ENCODE data around the gene ESCO1. TPM values are rescaled to one million over a fixed set of nuclear protein-coding genes. Genes with fewer than 3 reads are reported as not detected.

The ESCO1 gene
- total RNA-seq, 2 experiments from 2014 or later, result 18.5 to 20.1 TPM

GRCh38 chr18:21534327-21534726 lies 66.2 kb downstream of the ESCO1 start:
- DNase-seq, result no peak
- H3K36me3 Mint-ChIP-seq, result peaks cover 21% of the 10 kb centered on the region
- H3K9me3 Mint-ChIP-seq, result no peaks in the 10 kb centered on the region
- no peak overlapping the region for H3K27ac Mint-ChIP-seq
- peaks cover 2% of the 10 kb centered on the region for H3K4me1 Mint-ChIP-seq
- H3K4me3 Mint-ChIP-seq, result no peak overlapping the region
- H3K27me3 Mint-ChIP-seq, result no peaks in the 10 kb centered on the region

- Mint-ChIP-seq H3K4me3 (no peak overlapping the region), H3K9me3 (no peaks in the 10 kb centered on the region), H3K4me1 (peaks cover 6% of the 10 kb centered on the region), H3K36me3 (peaks cover 13% of the 10 kb centered on the region), H3K27ac (no peak overlapping the region), H3K27me3 (no peaks in the 10 kb centered on the region)
- DNase-seq, result no peak
Measured at GRCh38 chr18:21526463-21526862, 74.0 kb downstream of the ESCO1 start.

GRCh38 chr18:21525916-21526315 lies 74.6 kb downstream of the ESCO1 start:
- no peak overlapping the region for H3K27ac Mint-ChIP-seq
- no peak for DNase-seq
- no peaks in the 10 kb centered on the region for H3K9me3 Mint-ChIP-seq
- H3K4me1 Mint-ChIP-seq, result peaks cover 6% of the 10 kb centered on the region
- H3K27me3 Mint-ChIP-seq, result no peaks in the 10 kb centered on the region
- H3K4me3 Mint-ChIP-seq, result no peak overlapping the region
- H3K36me3 Mint-ChIP-seq, result peaks cover 15% of the 10 kb centered on the region

- no peak for DNase-seq
- Mint-ChIP-seq H3K27ac (no peak overlapping the region), H3K4me1 (peaks cover 4% of the 10 kb centered on the region), H3K36me3 (peaks cover 14% of the 10 kb centered on the region), H3K9me3 (no peaks in the 10 kb centered on the region), H3K27me3 (no peaks in the 10 kb centered on the region), H3K4me3 (no peak overlapping the region)
Measured at GRCh38 chr18:21522530-21522929, 78.0 kb downstream of the ESCO1 start.

- Mint-ChIP-seq H3K27ac (no peak overlapping the region), H3K4me1 (no peaks in the 10 kb centered on the region), H3K36me3 (peaks cover 28% of the 10 kb centered on the region), H3K9me3 (peaks cover 5% of the 10 kb centered on the region), H3K4me3 (no peak overlapping the region), H3K27me3 (no peaks in the 10 kb centered on the region)
- no peak for DNase-seq
Measured at GRCh38 chr18:21513741-21514140, 86.8 kb downstream of the ESCO1 start.

- Mint-ChIP-seq H3K36me3 (peaks cover 28% of the 10 kb centered on the region), H3K4me3 (no peak overlapping the region), H3K27ac (no peak overlapping the region), H3K9me3 (peaks cover 5% of the 10 kb centered on the region), H3K4me1 (no peaks in the 10 kb centered on the region), H3K27me3 (no peaks in the 10 kb centered on the region)
- no peak for DNase-seq
Measured at GRCh38 chr18:21513292-21513691, 87.2 kb downstream of the ESCO1 start.

- DNase-seq, result no peak
- H3K27me3 Mint-ChIP-seq, result no peaks in the 10 kb centered on the region
- H3K9me3 Mint-ChIP-seq, result peaks cover 5% of the 10 kb centered on the region
- peaks cover 21% of the 10 kb centered on the region for H3K36me3 Mint-ChIP-seq
- H3K4me1 Mint-ChIP-seq, result no peaks in the 10 kb centered on the region
- H3K4me3 Mint-ChIP-seq, result no peak overlapping the region
- H3K27ac Mint-ChIP-seq, result no peak overlapping the region
Measured at GRCh38 chr18:21509062-21509461, 91.4 kb downstream of the ESCO1 start.

GRCh38 chr18:21507913-21508701 lies 92.4 kb downstream of the ESCO1 start:
- Mint-ChIP-seq H3K27ac (no peak overlapping the region), H3K36me3 (peaks cover 13% of the 10 kb centered on the region), H3K9me3 (peaks cover 5% of the 10 kb centered on the region), H3K27me3 (no peaks in the 10 kb centered on the region), H3K4me3 (no peak overlapping the region), H3K4me1 (no peaks in the 10 kb centered on the region)
- no peak for DNase-seq

- Mint-ChIP-seq H3K36me3 (no peaks in the 10 kb centered on the region), H3K9me3 (no peaks in the 10 kb centered on the region), H3K27ac (no peak overlapping the region), H3K27me3 (no peaks in the 10 kb centered on the region), H3K4me1 (no peaks in the 10 kb centered on the region), H3K4me3 (no peak overlapping the region)
- no peak for DNase-seq
Measured at GRCh38 chr18:21502661-21503060, 97.8 kb downstream of the ESCO1 start.

GRCh38 chr18:21499997-21500396 lies 100.5 kb downstream of the ESCO1 start:
- no peaks in the 10 kb centered on the region for H3K4me1 Mint-ChIP-seq

GRCh38 chr18:21496277-21496835 lies 104.1 kb downstream of the ESCO1 start:
- Mint-ChIP-seq H3K27ac (no peak overlapping the region), H3K36me3 (no peaks in the 10 kb centered on the region), H3K9me3 (no peaks in the 10 kb centered on the region), H3K27me3 (no peaks in the 10 kb centered on the region), H3K4me3 (no peak overlapping the region), H3K4me1 (no peaks in the 10 kb centered on the region)
- no peak for DNase-seq

More at GRCh38 chr18:21499997-21500396, 100.5 kb downstream of the ESCO1 start:
- Mint-ChIP-seq H3K27me3 (no peaks in the 10 kb centered on the region), H3K36me3 (no peaks in the 10 kb centered on the region), H3K9me3 (no peaks in the 10 kb centered on the region), H3K4me3 (no peak overlapping the region), H3K27ac (no peak overlapping the region)
- DNase-seq, result no peak

- H3K4me3 Mint-ChIP-seq, result no peak overlapping the region
- H3K4me1 Mint-ChIP-seq, result no peaks in the 10 kb centered on the region
- no peak for DNase-seq
- no peaks in the 10 kb centered on the region for H3K36me3 Mint-ChIP-seq
- H3K9me3 Mint-ChIP-seq, result no peaks in the 10 kb centered on the region
- H3K27me3 Mint-ChIP-seq, result no peaks in the 10 kb centered on the region
- H3K27ac Mint-ChIP-seq, result no peak overlapping the region
Measured at GRCh38 chr18:21490748-21491147, 109.8 kb downstream of the ESCO1 start.

- Mint-ChIP-seq H3K27ac (no peak overlapping the region), H3K36me3 (no peaks in the 10 kb centered on the region), H3K4me1 (peaks cover 2% of the 10 kb centered on the region), H3K27me3 (peaks cover 3% of the 10 kb centered on the region), H3K4me3 (no peak overlapping the region), H3K9me3 (no peaks in the 10 kb centered on the region)
- DNase-seq, result no peak
Measured at GRCh38 chr18:21489919-21490495, 110.5 kb downstream of the ESCO1 start.

GRCh38 chr18:21489119-21489750 lies 111.3 kb downstream of the ESCO1 start:
- peaks cover 3% of the 10 kb centered on the region for H3K27me3 Mint-ChIP-seq
- H3K27ac Mint-ChIP-seq, result no peak overlapping the region
- DNase-seq, result peak; percentile 8
- no peaks in the 10 kb centered on the region for H3K9me3 Mint-ChIP-seq
- H3K4me1 Mint-ChIP-seq, result peaks cover 2% of the 10 kb centered on the region
- no peaks in the 10 kb centered on the region for H3K36me3 Mint-ChIP-seq
- H3K4me3 Mint-ChIP-seq, result no peak overlapping the region

- H3K27me3 Mint-ChIP-seq, result peaks cover 3% of the 10 kb centered on the region
- no peak for DNase-seq
- peaks cover 2% of the 10 kb centered on the region for H3K4me1 Mint-ChIP-seq
- no peak overlapping the region for H3K27ac Mint-ChIP-seq
- no peaks in the 10 kb centered on the region for H3K36me3 Mint-ChIP-seq
- no peaks in the 10 kb centered on the region for H3K9me3 Mint-ChIP-seq
- no peak overlapping the region for H3K4me3 Mint-ChIP-seq
Measured at GRCh38 chr18:21486905-21487437, 113.5 kb downstream of the ESCO1 start.

All from activated naive CD8-positive, alpha-beta T cell treated with anti-CD3 and anti-CD28 coated beads for 36 hours (primary cell).